T-helper 1 cell treated with Interleukin-12 subunit alpha and Interleukin-12 subunit beta and Interleukin-4 antibody, amounts not matched to agents 30 μg/mL and 1 μg/mL, for 36 hours (primary cell): ENCODE measurements around the gene TMEM185B.

ENCODE experiments used
- H3K27ac Mint-ChIP-seq: one replicate; pipeline ENCODE4 v1.8.0; 2021; ENCODE audit warnings: mild to moderate bottlenecking, mixed read lengths
- H3K27me3 Mint-ChIP-seq: one replicate; pipeline ENCODE4 v1.8.0; 2021; ENCODE audit warnings: low read depth, mixed read lengths
- H3K36me3 Mint-ChIP-seq: one replicate; pipeline ENCODE4 v1.8.0; 2021; ENCODE audit warnings: low read depth, mixed read lengths
- H3K4me1 Mint-ChIP-seq: one replicate; pipeline ENCODE4 v1.8.0; 2021; ENCODE audit warnings: low read depth, mixed read lengths
- H3K4me3 Mint-ChIP-seq: one replicate; pipeline ENCODE4 v1.8.0; 2021; ENCODE audit warnings: mild to moderate bottlenecking, moderate library complexity, mixed read lengths
- H3K9me3 Mint-ChIP-seq: one replicate; pipeline ENCODE4 v1.8.0; 2021; ENCODE audit warnings: mixed read lengths

The TMEM185B gene

DNA sequence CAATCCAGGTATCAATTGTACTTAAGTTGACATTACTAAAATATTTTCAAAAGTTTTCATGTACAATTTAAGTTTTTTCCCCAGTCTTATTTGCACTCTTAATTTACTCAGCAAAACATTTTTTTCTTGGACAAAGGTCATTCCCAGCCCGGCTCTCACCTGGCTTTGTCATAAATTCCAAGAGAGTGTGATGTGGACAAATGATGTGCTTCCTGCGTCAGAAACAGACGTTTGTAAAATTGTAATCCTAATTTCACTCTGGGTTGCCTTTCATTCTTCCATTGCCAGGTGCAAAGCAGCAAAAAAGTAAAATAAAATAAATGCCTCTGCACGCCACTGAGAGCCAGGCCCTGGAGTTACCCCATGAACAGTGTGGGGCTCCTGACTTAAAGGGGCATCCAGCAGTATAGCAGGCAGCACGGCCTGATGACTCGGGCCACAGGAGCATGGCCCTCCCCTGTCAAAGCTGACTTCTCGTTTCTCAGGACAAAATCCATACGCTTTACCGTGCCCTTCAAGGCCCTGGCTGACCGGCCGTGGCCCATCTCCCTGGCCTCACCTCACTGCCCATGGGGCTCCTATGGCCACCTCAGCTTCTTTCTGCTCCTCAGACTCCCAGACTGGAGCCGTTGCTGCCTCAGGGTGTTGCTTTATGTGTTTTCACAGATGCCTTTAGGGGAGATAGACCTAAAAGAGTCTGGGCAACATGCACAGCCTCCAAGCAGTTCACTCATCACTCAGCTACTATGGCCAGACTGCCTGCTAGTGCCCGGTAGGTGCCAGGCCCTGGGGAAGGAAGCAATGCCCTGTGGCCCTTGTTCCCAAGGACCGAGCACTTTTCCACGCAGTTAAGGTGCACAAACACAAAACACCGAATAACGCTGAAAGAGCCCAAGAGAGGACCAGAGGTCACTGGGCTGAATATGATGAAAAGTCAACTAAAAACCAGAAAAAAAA lies 7.6 kb upstream of the TMEM185B start:
- Mint-ChIP-seq H3K4me1 (peaks cover 64% of the 10 kb centered on the region), H3K9me3 (no peaks in the 10 kb centered on the region), H3K27me3 (no peaks in the 10 kb centered on the region), H3K4me3 (peak overlapping the region; percentile 96), H3K36me3 (peaks cover 49% of the 10 kb centered on the region), H3K27ac (peak overlapping the region; percentile 98)

DNA sequence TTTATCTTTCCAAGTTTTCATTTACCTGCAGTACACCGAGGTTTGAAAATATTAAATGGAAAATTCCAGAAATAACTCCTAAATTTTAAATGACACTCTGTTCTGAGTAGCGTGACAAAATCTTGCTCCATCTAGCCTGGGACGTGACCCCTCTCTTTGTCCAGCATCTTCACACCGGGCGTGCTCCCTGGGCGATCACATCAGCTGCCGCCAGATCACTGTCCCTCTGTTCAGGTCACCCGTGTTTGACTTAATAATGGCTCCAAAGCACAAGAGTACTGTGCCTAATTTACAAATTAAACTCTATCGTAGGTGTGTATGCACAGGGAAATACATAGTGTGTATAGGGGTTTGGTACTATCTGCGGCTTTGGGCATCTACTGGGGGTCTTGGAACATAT lies 6.1 kb upstream of the TMEM185B start:
- Mint-ChIP-seq H3K4me1 (peaks cover 67% of the 10 kb centered on the region), H3K4me3 (peak overlapping the region; percentile 82), H3K9me3 (no peaks in the 10 kb centered on the region), H3K27me3 (no peaks in the 10 kb centered on the region), H3K27ac (peak overlapping the region; percentile 64), H3K36me3 (peaks cover 46% of the 10 kb centered on the region)

DNA sequence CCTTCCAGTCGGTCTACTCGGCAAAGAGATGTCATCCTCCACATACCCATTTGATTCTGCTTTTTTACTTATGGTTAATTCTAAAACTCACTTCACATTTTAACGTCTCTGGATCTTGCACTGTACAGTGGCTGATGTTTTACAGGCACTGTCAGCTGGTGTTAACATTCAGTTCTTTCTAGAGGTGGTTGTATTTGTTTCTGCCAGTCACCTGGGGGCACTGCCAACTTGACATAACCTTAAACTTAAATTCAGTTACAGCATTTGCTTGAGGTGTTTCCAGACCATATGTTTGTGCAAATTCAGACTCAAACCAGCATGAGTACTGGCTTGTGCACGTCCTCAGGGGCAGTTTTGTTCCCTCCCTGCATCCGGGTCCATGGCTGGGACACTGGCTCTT lies 5.3 kb upstream of the TMEM185B start:
- Mint-ChIP-seq H3K4me3 (peak overlapping the region; percentile 82), H3K36me3 (peaks cover 46% of the 10 kb centered on the region), H3K27ac (peak overlapping the region; percentile 5), H3K4me1 (peaks cover 71% of the 10 kb centered on the region), H3K27me3 (no peaks in the 10 kb centered on the region), H3K9me3 (no peaks in the 10 kb centered on the region)

DNA sequence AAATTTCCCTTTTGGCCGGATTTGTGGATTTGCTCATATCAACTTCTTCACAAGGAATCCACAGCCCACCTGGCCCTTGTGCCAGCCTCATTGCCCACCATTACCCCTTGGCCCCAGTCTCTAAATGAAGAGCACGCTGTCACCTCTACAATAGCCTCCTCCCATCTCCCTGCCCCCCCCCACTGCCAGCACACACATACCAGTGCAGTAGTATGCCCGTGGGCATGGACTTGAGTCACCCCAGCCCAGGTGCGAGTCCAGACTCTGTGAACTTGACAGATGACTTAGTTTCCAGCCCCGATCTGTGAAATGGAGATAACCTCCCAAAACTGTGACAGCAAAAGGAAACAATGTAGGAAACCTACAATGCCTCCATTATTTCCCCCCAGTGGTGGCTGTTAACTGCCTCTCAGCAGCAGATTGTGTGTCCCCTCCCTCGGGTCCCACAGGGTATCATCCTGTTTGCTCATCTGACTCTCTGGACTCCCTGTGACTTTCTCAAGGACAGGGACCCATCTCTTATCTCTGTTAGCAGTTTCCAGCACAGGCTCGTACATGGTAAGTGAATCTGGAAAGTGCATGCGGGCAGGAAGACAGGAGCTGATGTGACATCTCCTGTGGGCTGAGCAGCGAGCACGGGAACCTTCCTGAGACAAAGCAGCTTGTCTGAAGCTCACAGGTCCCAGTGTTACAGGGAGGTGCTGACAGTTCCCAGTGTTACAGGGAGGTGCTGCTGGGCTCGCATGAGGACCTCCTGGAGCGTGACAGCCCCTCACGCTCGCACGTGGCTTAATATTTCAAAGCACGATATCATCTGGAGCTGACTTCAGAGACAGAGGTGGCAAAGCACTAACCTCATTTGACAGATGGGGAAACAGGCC lies 4.2 kb upstream of the TMEM185B start:
- no peaks in the 10 kb centered on the region for H3K27me3 Mint-ChIP-seq
- peak overlapping the region; percentile 76 for H3K27ac Mint-ChIP-seq
- H3K4me1 Mint-ChIP-seq: peaks cover 61% of the 10 kb centered on the region
- peaks cover 49% of the 10 kb centered on the region for H3K36me3 Mint-ChIP-seq
- peak overlapping the region; percentile 25 for H3K4me3 Mint-ChIP-seq
- H3K9me3 Mint-ChIP-seq: peaks cover 2% of the 10 kb centered on the region

DNA sequence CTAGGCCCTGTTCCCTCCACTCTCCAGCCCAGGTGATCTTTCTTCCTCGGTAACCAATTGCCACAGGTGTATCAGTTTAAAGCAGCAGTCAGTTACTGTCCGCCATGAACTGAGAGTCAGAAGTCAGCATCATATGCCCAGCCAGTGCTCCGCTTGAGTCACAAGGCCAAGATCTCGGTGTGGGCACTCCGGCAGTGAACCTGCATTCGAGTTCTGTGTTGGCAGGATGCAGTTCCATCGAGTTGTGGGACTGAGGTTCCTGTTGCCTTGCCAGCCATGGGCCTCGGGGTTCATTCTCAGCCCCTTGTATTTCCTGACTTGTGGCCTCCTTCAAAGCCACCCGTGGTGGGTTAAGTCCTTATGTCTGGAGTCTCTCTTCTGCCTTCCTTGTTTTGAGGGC lies 3.1 kb upstream of the TMEM185B start:
- H3K9me3 Mint-ChIP-seq: peaks cover 5% of the 10 kb centered on the region
- peak overlapping the region; percentile 36 for H3K4me3 Mint-ChIP-seq

DNA sequence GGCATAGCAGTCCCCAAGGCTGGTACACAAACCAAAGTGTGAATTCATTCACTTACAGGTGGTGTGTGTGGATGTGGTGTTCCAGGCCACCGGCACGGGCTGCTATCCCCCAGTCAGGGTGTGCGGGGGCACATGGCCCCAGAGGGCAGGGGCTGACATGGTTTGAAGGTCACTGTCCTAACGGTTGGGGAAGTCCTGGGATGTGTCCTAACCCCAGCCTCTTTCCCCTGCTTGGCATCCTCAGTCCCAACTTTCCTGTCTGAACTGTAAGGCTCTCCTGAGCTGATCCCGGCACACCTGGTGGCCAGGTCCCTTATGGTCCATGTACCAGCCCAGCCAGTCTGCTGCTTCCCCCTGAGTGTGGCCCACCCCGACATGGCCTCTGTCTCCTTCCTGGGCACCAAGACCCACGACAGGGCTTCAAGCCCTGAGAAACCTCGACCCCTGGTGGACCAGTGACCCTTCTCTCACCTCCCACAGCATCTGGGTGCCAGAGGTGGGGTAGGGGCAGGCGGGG lies 2.4 kb upstream of the TMEM185B start:
- H3K27me3 Mint-ChIP-seq: no peaks in the 10 kb centered on the region
- peak overlapping the region; percentile 27 for H3K27ac Mint-ChIP-seq

More for the DNA sequence above, 3.1 kb upstream of the TMEM185B start:
- peaks cover 69% of the 10 kb centered on the region for H3K4me1 Mint-ChIP-seq
- H3K27me3 Mint-ChIP-seq: no peaks in the 10 kb centered on the region
- H3K27ac Mint-ChIP-seq: peak overlapping the region; percentile 62
- peaks cover 53% of the 10 kb centered on the region for H3K36me3 Mint-ChIP-seq

DNA sequence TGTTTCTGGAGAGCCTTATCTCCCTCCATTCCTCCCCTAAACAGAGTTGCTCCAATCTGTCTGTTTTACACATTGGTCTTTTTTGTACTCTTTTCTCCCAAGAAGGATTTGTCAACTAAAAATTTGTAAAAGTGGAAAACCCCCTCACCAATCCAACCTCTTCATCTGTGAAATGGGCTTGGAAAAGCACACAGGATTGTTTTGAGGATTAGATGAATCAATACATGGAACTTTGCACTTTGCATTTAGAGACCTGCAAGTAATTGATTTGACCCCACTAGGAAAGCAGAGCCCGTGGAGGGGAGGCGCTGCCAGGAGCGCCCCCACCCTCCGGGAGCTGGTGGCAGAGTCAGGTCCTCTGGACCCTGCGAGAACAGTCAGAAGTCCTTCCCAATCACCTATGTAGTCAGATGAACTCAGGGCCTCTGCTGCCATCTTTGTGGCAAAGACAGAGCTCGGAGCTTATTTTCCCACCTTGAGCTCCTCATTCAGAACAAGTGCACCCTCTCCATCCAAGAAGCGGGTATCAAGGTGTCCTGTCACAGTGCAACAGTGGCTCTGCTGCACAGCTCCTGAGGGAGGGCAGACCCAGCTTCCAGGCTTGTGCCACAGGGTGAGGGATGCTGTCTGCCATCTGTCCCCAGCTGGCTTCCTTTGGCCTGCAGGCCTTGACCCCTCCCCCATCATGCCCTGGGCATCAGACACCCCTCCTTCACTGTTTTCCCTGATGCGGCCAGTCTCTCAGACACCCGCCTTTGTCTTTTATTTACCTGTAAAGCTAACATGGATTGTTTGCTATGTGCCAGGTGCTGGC lies 1.7 kb upstream of the TMEM185B start:
- Mint-ChIP-seq H3K27me3 (no peaks in the 10 kb centered on the region), H3K4me3 (peak overlapping the region; percentile 83), H3K27ac (peak overlapping the region; percentile 82), H3K4me1 (peaks cover 71% of the 10 kb centered on the region), H3K9me3 (peaks cover 5% of the 10 kb centered on the region), H3K36me3 (peaks cover 54% of the 10 kb centered on the region)

More for the DNA sequence above, 2.4 kb upstream of the TMEM185B start:
- Mint-ChIP-seq H3K4me3 (no peak overlapping the region), H3K36me3 (peaks cover 53% of the 10 kb centered on the region), H3K4me1 (peaks cover 72% of the 10 kb centered on the region), H3K9me3 (peaks cover 5% of the 10 kb centered on the region)

DNA sequence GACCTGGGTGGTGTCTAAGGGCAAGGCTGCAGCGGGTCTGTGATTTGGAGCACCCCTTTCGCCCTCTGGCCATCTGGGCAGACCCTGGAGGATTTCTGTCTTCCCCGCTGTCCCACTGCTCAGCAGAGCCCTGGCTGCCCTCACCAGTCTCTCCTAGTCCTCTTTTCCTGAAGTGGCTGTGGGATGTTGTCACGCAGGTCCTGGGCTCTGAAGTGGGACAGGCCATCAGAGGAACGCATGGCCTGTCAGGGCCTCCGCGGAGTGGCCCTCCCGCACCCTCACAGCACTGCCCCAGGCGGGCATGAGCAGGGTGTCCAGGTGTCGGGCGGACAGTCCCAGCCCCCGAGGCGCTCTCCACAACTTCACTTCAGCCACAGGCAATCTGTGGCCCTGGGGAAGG lies 1.1 kb upstream of the TMEM185B start:
- Mint-ChIP-seq H3K9me3 (peaks cover 5% of the 10 kb centered on the region), H3K36me3 (peaks cover 51% of the 10 kb centered on the region), H3K27ac (peak overlapping the region; percentile 86), H3K4me3 (peak overlapping the region; percentile 83), H3K4me1 (peaks cover 68% of the 10 kb centered on the region), H3K27me3 (no peaks in the 10 kb centered on the region)

DNA sequence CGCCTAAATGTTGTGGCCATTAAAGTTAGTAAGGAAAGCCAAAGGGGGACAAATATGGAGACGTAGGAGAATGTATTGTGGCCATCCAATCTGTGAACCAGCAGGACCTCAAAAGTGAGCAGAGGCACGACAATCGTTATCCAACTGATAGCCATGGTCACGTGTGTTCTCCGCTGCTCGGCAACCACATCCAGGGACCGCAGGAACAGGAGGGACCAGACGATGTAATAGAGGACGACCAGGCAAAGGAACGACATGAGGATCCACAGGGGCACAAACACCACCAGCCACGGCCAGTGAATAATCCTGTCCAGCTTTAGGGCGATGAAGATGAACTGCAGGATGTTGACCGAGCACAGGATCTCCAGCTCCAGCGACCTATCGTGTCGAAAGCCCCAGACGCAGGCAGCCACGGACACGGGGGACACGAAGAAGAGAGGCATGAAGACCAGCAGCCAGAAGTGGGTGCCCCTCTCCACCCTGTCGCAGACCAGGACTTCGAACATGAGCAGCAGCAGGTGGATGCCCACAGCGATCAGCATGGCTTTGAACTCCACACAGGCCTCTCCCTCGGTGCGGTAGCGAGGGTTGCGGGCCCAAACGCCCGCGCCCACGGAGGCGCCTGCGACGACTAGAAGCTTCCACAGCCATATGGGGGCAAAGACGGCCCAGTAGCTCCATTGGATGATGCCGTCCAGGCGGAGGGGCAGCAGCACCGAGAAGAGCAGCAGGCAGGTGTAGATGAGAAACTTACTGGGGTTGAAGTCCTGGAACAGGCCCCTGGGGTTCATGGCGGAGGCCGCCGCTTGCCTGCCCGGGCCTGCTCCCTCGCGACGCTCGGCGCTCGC lies 790 bp downstream of the TMEM185B start:
- Mint-ChIP-seq H3K4me1 (peaks cover 58% of the 10 kb centered on the region), H3K36me3 (peaks cover 45% of the 10 kb centered on the region), H3K4me3 (peak overlapping the region; percentile 75), H3K27me3 (no peaks in the 10 kb centered on the region), H3K9me3 (peaks cover 5% of the 10 kb centered on the region), H3K27ac (peak overlapping the region; percentile 92)

DNA sequence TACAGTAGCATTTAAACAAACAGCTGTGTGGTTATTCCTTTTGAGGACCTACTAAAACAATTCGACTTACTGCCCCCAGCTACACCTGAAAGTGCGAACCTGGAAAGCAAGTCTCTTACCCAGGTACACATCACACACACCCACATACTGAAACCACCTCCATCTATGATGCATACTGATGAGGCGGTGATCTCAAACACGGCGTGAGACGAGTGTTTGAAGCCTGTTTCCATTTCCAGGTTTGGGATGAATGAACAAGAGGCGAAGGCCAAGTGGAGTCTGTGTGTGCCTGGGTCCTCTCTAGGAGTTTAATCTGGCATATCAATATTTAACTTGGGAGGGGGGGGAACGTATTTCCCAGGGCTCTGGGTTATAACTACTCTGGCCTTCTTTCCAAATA lies 1.6 kb downstream of the TMEM185B start:
- H3K36me3 Mint-ChIP-seq: peaks cover 45% of the 10 kb centered on the region
- peaks cover 53% of the 10 kb centered on the region for H3K4me1 Mint-ChIP-seq

DNA sequence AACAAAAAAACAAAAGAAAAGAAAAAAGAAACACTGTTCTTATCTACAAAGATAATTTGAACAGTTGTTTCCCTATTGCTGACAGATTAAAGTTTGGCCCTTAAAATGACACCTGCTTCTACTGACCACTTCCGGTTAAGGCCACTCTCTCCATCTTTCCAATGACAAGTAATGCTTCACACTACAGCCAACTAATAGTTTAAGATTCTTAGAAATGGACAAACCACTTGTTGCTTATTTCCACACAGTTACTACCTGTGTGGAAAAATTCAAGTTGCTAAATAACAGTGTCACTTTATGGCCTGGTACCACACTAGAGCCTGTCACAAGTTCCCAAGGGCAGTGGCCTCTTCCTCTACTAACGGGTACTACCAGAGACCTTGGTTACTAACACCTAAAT lies 2.4 kb downstream of the TMEM185B start:
- H3K4me1 Mint-ChIP-seq: peaks cover 47% of the 10 kb centered on the region
- H3K27me3 Mint-ChIP-seq: no peaks in the 10 kb centered on the region
- H3K9me3 Mint-ChIP-seq: peaks cover 5% of the 10 kb centered on the region
- H3K36me3 Mint-ChIP-seq: peaks cover 46% of the 10 kb centered on the region
- peak overlapping the region; percentile 55 for H3K27ac Mint-ChIP-seq
- peak overlapping the region; percentile 75 for H3K4me3 Mint-ChIP-seq

More for the DNA sequence above, 1.6 kb downstream of the TMEM185B start:
- Mint-ChIP-seq H3K4me3 (peak overlapping the region; percentile 75), H3K9me3 (peaks cover 5% of the 10 kb centered on the region), H3K27me3 (no peaks in the 10 kb centered on the region), H3K27ac (peak overlapping the region; percentile 92)

DNA sequence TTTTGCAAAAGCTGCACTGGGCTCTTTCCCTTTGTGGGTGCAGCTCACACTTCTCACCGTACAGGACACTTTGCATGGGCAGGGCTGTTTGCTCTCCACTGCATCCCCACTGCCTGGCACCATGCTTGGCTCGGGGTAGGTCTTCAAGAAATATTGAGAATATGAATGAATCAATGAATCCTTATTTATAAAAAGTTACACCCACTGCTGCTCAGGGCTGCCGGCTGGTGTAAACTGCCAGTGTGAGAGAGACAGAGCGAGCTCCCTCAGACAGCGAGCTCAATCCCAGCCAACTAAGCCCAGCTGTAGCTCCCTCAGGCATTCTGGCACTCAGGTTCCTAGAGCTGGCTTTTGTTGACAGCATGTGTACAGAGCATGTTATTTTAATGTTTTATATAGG lies 3.4 kb downstream of the TMEM185B start:
- H3K9me3 Mint-ChIP-seq: peaks cover 5% of the 10 kb centered on the region
- H3K36me3 Mint-ChIP-seq: peaks cover 46% of the 10 kb centered on the region
- peaks cover 46% of the 10 kb centered on the region for H3K4me1 Mint-ChIP-seq
- H3K4me3 Mint-ChIP-seq: no peak overlapping the region
- H3K27me3 Mint-ChIP-seq: no peaks in the 10 kb centered on the region
- no peak overlapping the region for H3K27ac Mint-ChIP-seq

DNA sequence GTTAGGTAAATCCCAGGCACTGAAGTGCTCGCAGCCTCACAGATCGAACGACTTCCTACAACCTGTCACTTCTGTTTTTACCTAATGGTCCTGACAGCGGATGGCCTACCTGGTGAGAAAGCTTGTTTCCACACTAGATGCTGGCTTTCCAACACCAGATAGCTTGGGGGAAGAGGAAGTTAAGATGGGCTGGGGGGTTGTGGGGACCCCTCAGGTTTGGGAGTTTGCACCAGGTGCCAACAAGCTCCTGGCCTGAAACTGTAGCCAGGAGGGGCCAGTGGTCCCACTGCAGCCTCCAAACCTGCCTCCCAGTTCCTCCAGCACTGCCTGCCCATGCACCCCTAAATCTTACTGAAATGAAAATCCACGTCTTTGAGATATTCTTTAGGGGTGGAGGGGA lies 3.9 kb downstream of the TMEM185B start:
- peaks cover 42% of the 10 kb centered on the region for H3K4me1 Mint-ChIP-seq
- peaks cover 5% of the 10 kb centered on the region for H3K9me3 Mint-ChIP-seq
- H3K36me3 Mint-ChIP-seq: peaks cover 46% of the 10 kb centered on the region
- no peak overlapping the region for H3K4me3 Mint-ChIP-seq
- H3K27ac Mint-ChIP-seq: no peak overlapping the region
- H3K27me3 Mint-ChIP-seq: no peaks in the 10 kb centered on the region
